Lower lobe of right lung (tissue), 2 donors: Measurements from ENCODE around the gene SACS. TPM values are rescaled to one million over a fixed set of nuclear protein-coding genes. Genes with fewer than 3 reads are reported as not detected.

Source experiments
- ATAC-seq, 2 donors: fragments of 200-7000 bp; cut with Tn5 transposase; one replicate each; pipeline ENCODE4 v1.9.1; 2020 to 2022; ENCODE audit warnings: mild to moderate bottlenecking in 2 of 2, moderate library complexity in 2 of 2
- DNase-seq: peaks from one replicate; pipeline ENCODE4 v3.0.0-alpha.2; 2020
- H3K27ac ChIP-seq: fragments of 200-600 bp; one replicate; pipeline ENCODE4 v1.8.0; 2022
- H3K27me3 ChIP-seq: fragments of 200-600 bp; one replicate; pipeline ENCODE4 v1.8.0; 2022; ENCODE audit warnings: low read depth
- H3K36me3 ChIP-seq: fragments of 200-600 bp; one replicate; pipeline ENCODE4 v1.8.0; 2022; ENCODE audit warnings: mild to moderate bottlenecking
- H3K4me1 ChIP-seq: fragments of 200-600 bp; one replicate; pipeline ENCODE4 v1.8.0; 2022
- H3K4me3 ChIP-seq: fragments of 200-600 bp; one replicate; pipeline ENCODE4 v1.8.0; 2022; ENCODE audit warnings: mild to moderate bottlenecking
- H3K9me3 ChIP-seq: fragments of 200-600 bp; one replicate; pipeline ENCODE4 v1.8.0; 2022
- intact Hi-C: fragments of 100-400 bp; cut with DNase I; formaldehyde crosslinking; loops from one replicate; pipeline ENCODE4 v1.11.0; 2022
- total RNA-seq: library from RNA; stranded (reverse); fragmentation: NEBNext Ultra II Directional; extraction: Animal tissue kit (Norgen Biotek cat#: 25700); gene quantifications from one replicate; pipeline ENCODE4 v1.2.1, GENCODE V29; 2021
- TF ChIP-seq, protein P1 (sequence below): fragments of 200-600 bp; IDR thresholded peaks from one replicate; pipeline ENCODE4 v1.8.0; 2022; ENCODE audit warnings: antibody characterized with exemption, mild to moderate bottlenecking
- donor health status: DM: no; HTN: yes; CAD: no; lungs with severe emphysema.

Gene SACS
- total RNA-seq, 1 donor from 2014 or later = 6.7 TPM

DNA sequence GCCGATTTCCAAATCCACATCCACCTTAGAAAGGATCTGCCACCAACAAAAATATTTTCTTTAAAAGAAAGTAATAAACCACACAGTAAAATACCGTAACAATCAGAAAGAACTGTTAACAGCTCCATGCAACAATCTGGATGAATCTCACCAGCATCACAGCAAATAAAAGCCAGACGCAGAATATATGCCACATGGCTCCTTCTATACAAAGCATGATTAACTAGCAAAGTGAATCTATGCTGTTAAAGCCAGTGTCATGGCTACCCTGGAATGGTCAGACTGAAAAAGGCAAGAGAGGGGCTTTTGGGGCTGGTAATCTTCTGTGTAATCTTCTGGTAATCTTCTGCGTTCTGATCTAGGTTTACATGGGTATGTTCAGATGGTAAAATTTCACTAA is 81.3 kb downstream of the SACS start:
- Histone ChIP-seq H3K27ac (no peak overlapping the region), H3K4me3 (no peak overlapping the region), H3K36me3 (peaks cover 43% of the 10 kb centered on the region), H3K9me3 (no peaks in the 10 kb centered on the region), H3K27me3 (no peaks in the 10 kb centered on the region), H3K4me1 (no peaks in the 10 kb centered on the region)
- intact Hi-C loops = no loop called here
- ATAC-seq = no peak
- TF ChIP-seq, protein P1, sequence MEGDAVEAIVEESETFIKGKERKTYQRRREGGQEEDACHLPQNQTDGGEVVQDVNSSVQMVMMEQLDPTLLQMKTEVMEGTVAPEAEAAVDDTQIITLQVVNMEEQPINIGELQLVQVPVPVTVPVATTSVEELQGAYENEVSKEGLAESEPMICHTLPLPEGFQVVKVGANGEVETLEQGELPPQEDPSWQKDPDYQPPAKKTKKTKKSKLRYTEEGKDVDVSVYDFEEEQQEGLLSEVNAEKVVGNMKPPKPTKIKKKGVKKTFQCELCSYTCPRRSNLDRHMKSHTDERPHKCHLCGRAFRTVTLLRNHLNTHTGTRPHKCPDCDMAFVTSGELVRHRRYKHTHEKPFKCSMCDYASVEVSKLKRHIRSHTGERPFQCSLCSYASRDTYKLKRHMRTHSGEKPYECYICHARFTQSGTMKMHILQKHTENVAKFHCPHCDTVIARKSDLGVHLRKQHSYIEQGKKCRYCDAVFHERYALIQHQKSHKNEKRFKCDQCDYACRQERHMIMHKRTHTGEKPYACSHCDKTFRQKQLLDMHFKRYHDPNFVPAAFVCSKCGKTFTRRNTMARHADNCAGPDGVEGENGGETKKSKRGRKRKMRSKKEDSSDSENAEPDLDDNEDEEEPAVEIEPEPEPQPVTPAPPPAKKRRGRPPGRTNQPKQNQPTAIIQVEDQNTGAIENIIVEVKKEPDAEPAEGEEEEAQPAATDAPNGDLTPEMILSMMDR = no peak
- DNase-seq = no peak

DNA sequence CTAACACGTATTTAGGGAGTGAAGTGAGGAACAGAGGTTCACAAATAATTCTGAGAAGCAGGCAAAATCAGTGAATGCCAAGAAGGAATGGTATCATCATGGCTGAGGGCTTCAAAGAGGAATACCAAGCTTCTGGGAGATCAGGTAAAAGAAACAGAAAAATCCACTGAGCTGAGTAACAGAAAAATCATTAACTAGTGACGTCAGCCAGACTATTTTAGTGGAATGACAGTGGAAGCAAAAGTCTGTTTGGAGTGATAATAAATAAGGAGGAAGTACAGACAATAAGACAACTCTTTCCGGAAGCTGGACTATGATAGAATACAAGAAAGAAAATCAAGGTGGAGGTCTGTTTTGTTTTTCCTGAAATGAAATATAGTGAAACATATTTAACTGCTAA is 83.5 kb downstream of the SACS start:
- TF ChIP-seq, protein P1 = no peak
- Histone ChIP-seq H3K27ac (no peak overlapping the region), H3K9me3 (no peaks in the 10 kb centered on the region)

DNA sequence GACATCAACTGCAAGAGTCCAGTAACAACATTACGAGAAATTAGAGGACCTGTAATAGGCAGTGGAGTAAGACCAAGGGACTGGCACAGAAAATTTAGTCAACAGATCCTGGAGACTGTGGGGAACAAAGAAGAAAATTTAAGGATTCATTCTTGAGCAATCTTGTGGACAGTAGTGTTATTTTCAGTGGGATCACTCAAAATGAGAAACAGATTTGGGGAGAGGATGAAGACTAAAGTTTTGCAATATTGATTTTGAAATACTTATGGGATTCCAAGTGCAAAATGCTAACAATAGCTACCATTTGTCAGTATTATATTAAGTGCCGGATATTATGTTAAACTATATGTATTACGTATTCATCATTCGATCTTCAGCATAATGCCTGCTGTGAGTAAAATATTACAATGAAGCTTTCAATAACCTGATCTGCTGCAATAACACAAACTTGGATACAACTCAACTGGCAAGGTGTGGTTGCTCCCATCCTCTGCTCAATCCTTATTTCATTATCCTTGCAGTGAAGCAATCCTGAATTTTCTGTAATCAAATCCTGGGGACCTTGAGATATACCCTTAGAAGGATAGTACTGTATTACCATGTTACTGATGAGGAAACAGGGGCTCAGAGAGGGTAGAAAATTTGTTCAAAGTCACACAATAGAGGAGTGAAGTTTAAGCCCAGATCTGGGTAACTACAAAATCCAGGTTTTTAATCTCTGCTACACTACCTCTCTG is 84.2 kb downstream of the SACS start:
- H3K9me3 ChIP-seq = no peaks in the 10 kb centered on the region
- peaks cover 24% of the 10 kb centered on the region for H3K36me3 ChIP-seq
- no peaks in the 10 kb centered on the region for H3K4me1 ChIP-seq
- intact Hi-C loops = no loop called here
- DNase-seq (no peak), ATAC-seq (no peak)
- TF ChIP-seq, protein P1 = no peak
- H3K27me3 ChIP-seq = no peaks in the 10 kb centered on the region
- H3K4me3 ChIP-seq = no peak overlapping the region
- no peak overlapping the region for H3K27ac ChIP-seq

More for the DNA sequence above, 83.5 kb downstream of the SACS start:
- H3K4me3 ChIP-seq = no peak overlapping the region
- DNase-seq (no peak), ATAC-seq (no peak)
- peaks cover 31% of the 10 kb centered on the region for H3K36me3 ChIP-seq
- H3K4me1 ChIP-seq = no peaks in the 10 kb centered on the region
- intact Hi-C loops = no loop called here
- no peaks in the 10 kb centered on the region for H3K27me3 ChIP-seq

DNA sequence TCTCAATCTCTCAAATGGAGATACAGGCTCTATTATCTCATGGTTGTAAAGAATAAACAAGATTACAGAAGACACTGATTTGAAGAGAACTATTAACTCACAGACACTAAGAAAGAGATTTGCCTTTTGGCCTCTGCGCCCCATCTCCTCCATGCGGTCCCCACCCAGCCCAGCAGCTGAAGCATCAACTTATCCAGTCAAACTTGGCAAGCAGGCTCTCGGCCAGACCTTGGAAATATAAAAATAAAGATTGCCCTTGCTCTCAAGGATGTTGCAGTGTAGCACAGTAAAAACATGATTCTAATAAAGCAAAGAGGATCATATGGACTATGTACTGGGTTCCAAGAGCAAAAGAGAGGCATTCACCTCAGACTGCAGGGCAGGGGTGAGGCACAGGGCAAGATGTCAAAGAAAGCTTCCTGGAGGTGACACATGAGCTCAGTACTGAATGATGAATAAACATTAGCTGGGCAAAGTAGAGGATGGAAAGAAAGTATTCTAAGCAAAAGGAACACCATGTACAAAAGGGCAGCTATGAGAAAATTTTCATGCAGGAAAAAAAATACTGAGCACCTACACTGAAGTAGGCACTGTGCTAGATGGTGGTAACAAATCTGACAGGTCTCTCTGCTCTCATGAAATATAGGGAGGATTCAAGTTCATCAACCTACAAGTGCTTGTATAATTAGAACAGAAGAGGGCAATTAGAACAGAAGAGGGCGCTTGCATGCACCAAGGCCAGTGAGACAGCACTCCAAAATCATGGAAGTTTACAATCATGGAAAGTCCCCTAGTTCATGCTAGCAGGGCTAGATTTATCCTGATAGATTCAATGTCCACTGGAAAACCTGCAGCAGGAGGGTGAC is 85.0 kb downstream of the SACS start:
- Histone ChIP-seq H3K4me3 (no peak overlapping the region), H3K27ac (no peak overlapping the region), H3K36me3 (peaks cover 22% of the 10 kb centered on the region), H3K27me3 (no peaks in the 10 kb centered on the region), H3K9me3 (no peaks in the 10 kb centered on the region), H3K4me1 (no peaks in the 10 kb centered on the region)
- TF ChIP-seq, protein P1 = no peak
- DNase-seq (no peak), ATAC-seq (no peak)
- intact Hi-C loops = no loop called here

DNA sequence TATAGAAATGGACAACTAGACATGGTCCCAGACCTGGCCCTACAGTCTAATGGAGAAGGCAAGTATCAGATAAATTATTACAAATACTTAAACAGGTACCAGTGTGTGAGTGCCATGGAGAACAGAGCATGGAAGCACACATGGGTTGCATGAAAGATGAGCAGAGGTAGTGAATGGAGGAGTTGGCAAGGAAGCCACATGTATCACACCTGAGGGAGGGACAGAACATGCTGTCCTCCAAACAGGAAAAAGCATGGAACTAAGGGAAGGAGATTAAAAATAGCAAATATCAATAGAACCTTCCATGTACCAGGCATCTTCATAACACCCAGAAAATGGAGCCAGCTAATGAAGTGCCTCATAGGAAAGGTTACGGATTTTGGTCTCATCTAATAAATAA is 85.9 kb downstream of the SACS start:
- Histone ChIP-seq H3K9me3 (no peaks in the 10 kb centered on the region), H3K4me1 (no peaks in the 10 kb centered on the region), H3K36me3 (peaks cover 17% of the 10 kb centered on the region), H3K4me3 (no peak overlapping the region), H3K27me3 (no peaks in the 10 kb centered on the region), H3K27ac (no peak overlapping the region)
- intact Hi-C loops = no loop called here
- no peak for DNase-seq
- no peak for ATAC-seq
- TF ChIP-seq, protein P1 = no peak
